GM21737 (cell line): ENCODE data around the gene AP1M1.
"Not testable (repeated sequence)": the region's sequence is repeated elsewhere in the genome, so short reads cannot be mapped to it uniquely, and the experiment has no call there.

Experiments
- ATAC-seq: cut with Tn5 transposase; IDR thresholded peaks from one replicate; pipeline ENCODE4 v1.9.1; 2021; ENCODE audit warnings: mild to moderate bottlenecking, moderate library complexity; ENCODE audit not compliant: unreplicated experiment

AP1M1 gene

GRCh38 chr19:16197622-16198369 lies at the start of gene AP1M1:
TSS of gene AP1M1 (plus strand) at chr19:16197911. CDS start at chr19:16198027, 116 bp downstream.
- peak; percentile 77 for ATAC-seq

- ATAC-seq: no peak
Observed at GRCh38 chr19:16148443-16149229, 49.1 kb upstream of the AP1M1 start.

GRCh38 chr19:16153582-16154336 lies 44.0 kb upstream of the AP1M1 start:
- ATAC-seq: no peak

GRCh38 chr19:16154557-16154956 lies 43.2 kb upstream of the AP1M1 start:
- no peak for ATAC-seq

- no peak for ATAC-seq
Observed at GRCh38 chr19:16155128-16155527, 42.6 kb upstream of the AP1M1 start.

- ATAC-seq: no peak
Observed at GRCh38 chr19:16156904-16157303, 40.8 kb upstream of the AP1M1 start.

- no peak for ATAC-seq
Observed at GRCh38 chr19:16157601-16158000, 40.1 kb upstream of the AP1M1 start.

GRCh38 chr19:16159655-16160054 lies 38.1 kb upstream of the AP1M1 start:
- ATAC-seq: no peak

- no peak for ATAC-seq
Observed at GRCh38 chr19:16160445-16160942, 37.2 kb upstream of the AP1M1 start.

GRCh38 chr19:16160943-16161560 lies 36.7 kb upstream of the AP1M1 start:
- ATAC-seq: no peak

- no peak for ATAC-seq
Observed at GRCh38 chr19:16161840-16162239, 35.9 kb upstream of the AP1M1 start.

- ATAC-seq: no peak
Observed at GRCh38 chr19:16164222-16164890, 33.4 kb upstream of the AP1M1 start.

GRCh38 chr19:16166417-16166816 lies 31.3 kb upstream of the AP1M1 start:
- ATAC-seq: no peak

GRCh38 chr19:16167055-16167454 lies 30.7 kb upstream of the AP1M1 start:
- no peak for ATAC-seq

GRCh38 chr19:16168465-16169081 lies 29.1 kb upstream of the AP1M1 start:
- no peak for ATAC-seq

GRCh38 chr19:16170134-16170533 lies 27.6 kb upstream of the AP1M1 start:
- no peak for ATAC-seq

- no peak for ATAC-seq
Observed at GRCh38 chr19:16175954-16176353, 21.8 kb upstream of the AP1M1 start.

- not testable (repeated sequence) for ATAC-seq
Observed at GRCh38 chr19:16178866-16179265, 18.8 kb upstream of the AP1M1 start.

- ATAC-seq: no peak
Observed at GRCh38 chr19:16180611-16181010, 17.1 kb upstream of the AP1M1 start.

GRCh38 chr19:16184665-16185122 lies 13.0 kb upstream of the AP1M1 start:
- no peak for ATAC-seq
